HepG2 (cell line): ENCODE measurements around the gene PRKCE. TPM values are rescaled to one million over a fixed set of nuclear protein-coding genes. Genes with fewer than 3 reads are reported as not detected.

Experiments
- AKAP8 ChIP-seq: sonication (generic); formaldehyde crosslinking; IDR thresholded peaks from 2 replicates; pipeline ENCODE4 v1.5.1; 2020; ENCODE audit warnings: mild to moderate bottlenecking, missing genetic modification reagents
- DBP ChIP-seq: sonication (generic); formaldehyde crosslinking; IDR thresholded peaks from 2 replicates; pipeline ENCODE4 v1.4.0; 2020; ENCODE audit warnings: missing genetic modification reagents; ENCODE audit errors: not compliant biosample characterization
- EHMT2 ChIP-seq: fragments of 200-600 bp; sonication (generic); IDR thresholded peaks from 2 replicates; pipeline ENCODE4 v1.7.0; 2017; ENCODE audit warnings: antibody characterized with exemption, low read depth, low read length, borderline replicate concordance
- HNF4G ChIP-seq, 2 experiments: sonication (generic) in 1 of 2; formaldehyde crosslinking in 1 of 2; IDR thresholded peaks; 2 replicates each; pipeline versions ENCODE4 v1.4.0 to v1.6.1; 2011 to 2020; ENCODE audit warnings: borderline replicate concordance in 2 of 2, low read depth in 2 of 2, mild to moderate bottlenecking in 2 of 2, low read length in 1 of 2, missing genetic modification reagents in 1 of 2, moderate library complexity in 1 of 2
- IRX3 ChIP-seq: sonication (generic); formaldehyde crosslinking; IDR thresholded peaks from 2 replicates; pipeline ENCODE4 v1.8.1; 2023; ENCODE audit warnings: mild to moderate bottlenecking, low read depth, missing genetic modification reagents, borderline replicate concordance
- TEF ChIP-seq: sonication (generic); formaldehyde crosslinking; IDR thresholded peaks from 2 replicates; pipeline ENCODE4 v1.5.0; 2020; ENCODE audit warnings: missing genetic modification reagents
- ZMYM4 ChIP-seq: sonication (generic); formaldehyde crosslinking; IDR thresholded peaks from 2 replicates; pipeline ENCODE4 v1.8.1; 2023; ENCODE audit warnings: mild to moderate bottlenecking, missing genetic modification reagents
- ZNF281 ChIP-seq: sonication (generic); formaldehyde crosslinking; IDR thresholded peaks from 2 replicates; pipeline ENCODE4 v1.4.0; 2020; ENCODE audit warnings: missing genetic modification reagents, borderline replicate concordance
- ZNF34 ChIP-seq: sonication (generic); formaldehyde crosslinking; IDR thresholded peaks from 2 replicates; pipeline ENCODE4 v1.4.0; 2020; ENCODE audit warnings: mild to moderate bottlenecking, missing genetic modification reagents, borderline replicate concordance
- polyA plus RNA-seq, 8 experiments: library from polyadenylated mRNA; depleted of rRNA in 3 of 8; stranded (reverse) in 7 of 8; unstranded in 1 of 8; fragments of >200 nt; fragmentation: Illumina TruSeq in 4 of 8; extraction: Trizol in 4 of 8; gene quantifications; 2 replicates each; pipeline versions ENCODE4 v1.2.1 to v1.2.3, GENCODE V29; 2011 to 2016; ENCODE audit warnings: low read depth in 4 of 8, missing spikeins in 1 of 8, mixed read lengths in 1 of 8; ENCODE audit not compliant: insufficient read depth in 1 of 8
- total RNA-seq, 5 experiments: library from RNA; depleted of rRNA; stranded (reverse); fragments of >200 nt; fragmentation: Illumina TruSeq; extraction: Trizol; gene quantifications; 2 replicates each; pipeline ENCODE4 v1.2.3, GENCODE V29; 2016; ENCODE audit warnings: low read depth in 1 of 5
- TF ChIP-seq, protein P1 (sequence below): sonication (generic); formaldehyde crosslinking; IDR thresholded peaks from 2 replicates; pipeline ENCODE4 v1.9.0; 2021; ENCODE audit warnings: missing genetic modification reagents, borderline replicate concordance
- TF ChIP-seq, protein P2 (sequence below): sonication (generic); formaldehyde crosslinking; IDR thresholded peaks from 2 replicates; pipeline ENCODE4 v1.4.0; 2020; ENCODE audit warnings: missing genetic modification reagents
- TF ChIP-seq, protein P3 (sequence below): sonication (generic); formaldehyde crosslinking; IDR thresholded peaks from 2 replicates; pipeline ENCODE4 v1.9.0; 2022; ENCODE audit warnings: missing genetic modification reagents, mild to moderate bottlenecking, borderline replicate concordance
- TF ChIP-seq, protein P4 (sequence below): sonication (generic); formaldehyde crosslinking; IDR thresholded peaks from 2 replicates; pipeline ENCODE4 v1.8.1; 2023; ENCODE audit warnings: mild to moderate bottlenecking, missing genetic modification reagents, borderline replicate concordance

PRKCE gene
- total and polyA plus RNA-seq, 2 of the 13 experiments (the other 11 are each of a cell fraction or from before 2014, with no cell fraction given) = 1.0 to 3.9 TPM

- no peak for TF ChIP-seq ZNF281 (CRISPR knock-in tag)
- TF ChIP-seq, protein P1, sequence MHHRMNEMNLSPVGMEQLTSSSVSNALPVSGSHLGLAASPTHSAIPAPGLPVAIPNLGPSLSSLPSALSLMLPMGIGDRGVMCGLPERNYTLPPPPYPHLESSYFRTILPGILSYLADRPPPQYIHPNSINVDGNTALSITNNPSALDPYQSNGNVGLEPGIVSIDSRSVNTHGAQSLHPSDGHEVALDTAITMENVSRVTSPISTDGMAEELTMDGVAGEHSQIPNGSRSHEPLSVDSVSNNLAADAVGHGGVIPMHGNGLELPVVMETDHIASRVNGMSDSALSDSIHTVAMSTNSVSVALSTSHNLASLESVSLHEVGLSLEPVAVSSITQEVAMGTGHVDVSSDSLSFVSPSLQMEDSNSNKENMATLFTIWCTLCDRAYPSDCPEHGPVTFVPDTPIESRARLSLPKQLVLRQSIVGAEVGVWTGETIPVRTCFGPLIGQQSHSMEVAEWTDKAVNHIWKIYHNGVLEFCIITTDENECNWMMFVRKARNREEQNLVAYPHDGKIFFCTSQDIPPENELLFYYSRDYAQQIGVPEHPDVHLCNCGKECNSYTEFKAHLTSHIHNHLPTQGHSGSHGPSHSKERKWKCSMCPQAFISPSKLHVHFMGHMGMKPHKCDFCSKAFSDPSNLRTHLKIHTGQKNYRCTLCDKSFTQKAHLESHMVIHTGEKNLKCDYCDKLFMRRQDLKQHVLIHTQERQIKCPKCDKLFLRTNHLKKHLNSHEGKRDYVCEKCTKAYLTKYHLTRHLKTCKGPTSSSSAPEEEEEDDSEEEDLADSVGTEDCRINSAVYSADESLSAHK (CRISPR knock-in tag) = 0 out of 2 replicates have a peak, but pooled peaks have one; percentile 23
- TF ChIP-seq IRX3 (CRISPR knock-in tag) = no peak
- TF ChIP-seq, protein P2, sequence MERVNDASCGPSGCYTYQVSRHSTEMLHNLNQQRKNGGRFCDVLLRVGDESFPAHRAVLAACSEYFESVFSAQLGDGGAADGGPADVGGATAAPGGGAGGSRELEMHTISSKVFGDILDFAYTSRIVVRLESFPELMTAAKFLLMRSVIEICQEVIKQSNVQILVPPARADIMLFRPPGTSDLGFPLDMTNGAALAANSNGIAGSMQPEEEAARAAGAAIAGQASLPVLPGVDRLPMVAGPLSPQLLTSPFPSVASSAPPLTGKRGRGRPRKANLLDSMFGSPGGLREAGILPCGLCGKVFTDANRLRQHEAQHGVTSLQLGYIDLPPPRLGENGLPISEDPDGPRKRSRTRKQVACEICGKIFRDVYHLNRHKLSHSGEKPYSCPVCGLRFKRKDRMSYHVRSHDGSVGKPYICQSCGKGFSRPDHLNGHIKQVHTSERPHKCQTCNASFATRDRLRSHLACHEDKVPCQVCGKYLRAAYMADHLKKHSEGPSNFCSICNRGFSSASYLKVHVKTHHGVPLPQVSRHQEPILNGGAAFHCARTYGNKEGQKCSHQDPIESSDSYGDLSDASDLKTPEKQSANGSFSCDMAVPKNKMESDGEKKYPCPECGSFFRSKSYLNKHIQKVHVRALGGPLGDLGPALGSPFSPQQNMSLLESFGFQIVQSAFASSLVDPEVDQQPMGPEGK (CRISPR knock-in tag) = no peak; the same call in 1 of the 2 replicates
- TF ChIP-seq, protein P3, sequence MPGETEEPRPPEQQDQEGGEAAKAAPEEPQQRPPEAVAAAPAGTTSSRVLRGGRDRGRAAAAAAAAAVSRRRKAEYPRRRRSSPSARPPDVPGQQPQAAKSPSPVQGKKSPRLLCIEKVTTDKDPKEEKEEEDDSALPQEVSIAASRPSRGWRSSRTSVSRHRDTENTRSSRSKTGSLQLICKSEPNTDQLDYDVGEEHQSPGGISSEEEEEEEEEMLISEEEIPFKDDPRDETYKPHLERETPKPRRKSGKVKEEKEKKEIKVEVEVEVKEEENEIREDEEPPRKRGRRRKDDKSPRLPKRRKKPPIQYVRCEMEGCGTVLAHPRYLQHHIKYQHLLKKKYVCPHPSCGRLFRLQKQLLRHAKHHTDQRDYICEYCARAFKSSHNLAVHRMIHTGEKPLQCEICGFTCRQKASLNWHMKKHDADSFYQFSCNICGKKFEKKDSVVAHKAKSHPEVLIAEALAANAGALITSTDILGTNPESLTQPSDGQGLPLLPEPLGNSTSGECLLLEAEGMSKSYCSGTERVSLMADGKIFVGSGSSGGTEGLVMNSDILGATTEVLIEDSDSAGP = peak; percentile 80; the same call in 1 of the 2 replicates
- TF ChIP-seq, protein P4, sequence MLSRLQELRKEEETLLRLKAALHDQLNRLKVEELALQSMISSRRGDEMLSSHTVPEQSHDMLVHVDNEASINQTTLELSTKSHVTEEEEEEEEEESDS (CRISPR knock-in tag) = peak; percentile 32; the same call in 1 of the 2 replicates
- peak; percentile 33; the same call in 1 of the 2 replicates for TF ChIP-seq ZNF34
- TF ChIP-seq TEF = no peak
- TF ChIP-seq DBP (CRISPR knock-in tag) = no peak
- no peak; the same call in 1 of the 2 replicates for TF ChIP-seq AKAP8 (CRISPR knock-in tag)
- TF ChIP-seq EHMT2 = no peak
- TF ChIP-seq ZMYM4 (CRISPR knock-in tag) = peak; percentile 74
- no peak for TF ChIP-seq HNF4G (IDR thresholded peaks at IDR 0.05; ENCODE audit: borderline replicate concordance, low read depth, low read length)
- no peak for TF ChIP-seq HNF4G (CRISPR knock-in tag; IDR thresholded peaks at IDR 0.05; ENCODE audit: borderline replicate concordance, low read depth)
Observed at GRCh38 chr2:45611020-45611859, 40.2 kb upstream of the PRKCE start, which contains the start of gene SRBD1 (continued).
